NCI-H1105 treated with DMSO at 0.1 percent for 48 hours (cell line): ENCODE measurements around the gene CDH2.
"Not testable (repeated sequence)": the region's sequence is repeated elsewhere in the genome, so short reads cannot be mapped to it uniquely, and the experiment has no call there.

Source experiments
- DNase-seq: peaks from one replicate; lab custom pipeline; 2025; lab: John Stamatoyannopoulos, UW

The CDH2 gene

DNA sequence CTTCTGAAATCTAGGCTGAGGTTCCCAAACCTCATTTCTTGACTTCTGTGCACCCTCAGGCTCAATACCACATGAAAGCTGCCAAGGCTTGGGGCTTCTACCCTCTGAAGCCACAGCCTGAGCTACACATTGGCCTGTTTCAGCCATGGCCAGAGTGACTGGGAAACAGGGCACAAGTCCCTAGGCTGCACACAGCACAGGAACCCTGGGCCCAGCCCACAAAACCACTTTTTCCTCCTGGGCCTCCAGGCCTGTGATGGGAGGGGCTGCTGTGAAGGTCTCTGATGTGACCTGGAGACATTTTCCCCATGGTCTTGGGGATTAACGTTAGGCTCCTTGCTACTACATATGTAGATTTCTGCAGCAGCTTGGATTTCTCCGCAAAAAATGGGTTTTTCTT, 270.7 kb downstream of the CDH2 start:
- DNase-seq = not testable (repeated sequence)

DNA sequence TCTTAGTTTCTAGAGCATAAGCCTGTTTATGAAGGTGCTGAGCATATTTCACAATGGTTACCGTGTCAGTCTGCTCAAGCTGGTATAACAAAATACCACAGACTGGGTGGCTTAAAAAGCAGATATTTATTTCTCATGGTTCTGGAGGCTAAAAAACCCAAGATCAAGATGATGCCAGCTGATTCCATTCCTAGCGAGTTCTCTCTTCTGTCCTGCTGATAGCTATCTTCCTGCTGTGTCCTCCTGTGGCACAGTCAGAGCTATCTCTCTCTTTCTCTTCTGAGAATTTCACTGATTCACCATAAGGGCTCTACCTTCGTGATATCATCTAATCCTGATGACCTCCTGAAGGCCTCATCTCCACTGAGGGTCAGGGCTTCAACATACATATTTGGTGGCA, 273.0 kb downstream of the CDH2 start:
- no peak for DNase-seq

DNA sequence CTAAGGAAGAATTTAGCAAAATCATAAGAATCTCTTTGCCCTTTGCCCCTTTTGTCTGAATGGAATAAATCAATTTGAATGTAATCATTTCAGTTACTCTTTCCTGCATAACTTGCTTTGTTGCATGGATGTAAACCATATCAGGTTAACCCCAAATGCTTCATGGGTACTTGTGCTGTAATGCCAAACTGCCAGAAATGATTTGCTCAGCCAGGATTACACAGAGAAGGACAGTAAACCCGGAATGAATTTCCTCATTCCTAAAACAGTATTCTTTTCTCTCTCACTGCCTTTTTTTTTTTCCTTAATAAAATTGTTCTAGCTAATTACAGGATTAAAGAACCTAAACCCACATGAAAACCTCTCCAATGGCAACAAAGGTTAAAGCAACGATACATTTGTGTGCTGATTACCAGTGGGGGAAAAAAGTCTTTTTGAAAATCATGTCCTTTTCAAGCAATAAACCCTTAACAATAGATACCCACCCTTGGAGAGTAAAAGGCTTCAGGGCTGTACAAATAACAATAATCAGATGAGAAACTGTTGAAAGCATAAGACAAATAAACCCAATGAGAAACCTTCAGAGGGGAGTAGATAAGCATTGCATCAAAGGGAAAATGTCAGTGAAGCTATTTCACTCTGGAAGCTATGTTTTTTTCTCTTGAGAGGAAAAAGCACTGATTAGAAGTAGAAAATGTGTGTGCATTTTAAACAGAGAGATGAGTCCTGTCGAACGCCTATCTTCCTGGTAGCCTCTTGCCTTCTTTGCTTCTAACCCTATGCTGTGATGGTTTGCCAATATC, 275.3 kb downstream of the CDH2 start:
- DNase-seq = no peak
